Stimulated activated CD4-positive, alpha-beta T cell treated with anti-CD3 and anti-CD28 coated beads, TNF-alpha, amount 100 ng/mL, for 24 hours (primary cell): ENCODE measurements around the gene ADGRG1.
A peak's percentile ranks its signal among the peaks of the same experiment; 100 is the strongest.

Source experiments
- DNase-seq, 3 experiments: peaks; one replicate each; pipeline ENCODE4 v3.0.0-alpha.2; 2020; ENCODE audit warnings: low read depth in 3 of 3

The ADGRG1 gene

GRCh38 chr16:57606147-57606846 is 22.1 kb upstream of the ADGRG1 start:
- DNase-seq: no peak

GRCh38 chr16:57606847-57607501 is 21.5 kb upstream of the ADGRG1 start:
- DNase-seq: no peak

DNA sequence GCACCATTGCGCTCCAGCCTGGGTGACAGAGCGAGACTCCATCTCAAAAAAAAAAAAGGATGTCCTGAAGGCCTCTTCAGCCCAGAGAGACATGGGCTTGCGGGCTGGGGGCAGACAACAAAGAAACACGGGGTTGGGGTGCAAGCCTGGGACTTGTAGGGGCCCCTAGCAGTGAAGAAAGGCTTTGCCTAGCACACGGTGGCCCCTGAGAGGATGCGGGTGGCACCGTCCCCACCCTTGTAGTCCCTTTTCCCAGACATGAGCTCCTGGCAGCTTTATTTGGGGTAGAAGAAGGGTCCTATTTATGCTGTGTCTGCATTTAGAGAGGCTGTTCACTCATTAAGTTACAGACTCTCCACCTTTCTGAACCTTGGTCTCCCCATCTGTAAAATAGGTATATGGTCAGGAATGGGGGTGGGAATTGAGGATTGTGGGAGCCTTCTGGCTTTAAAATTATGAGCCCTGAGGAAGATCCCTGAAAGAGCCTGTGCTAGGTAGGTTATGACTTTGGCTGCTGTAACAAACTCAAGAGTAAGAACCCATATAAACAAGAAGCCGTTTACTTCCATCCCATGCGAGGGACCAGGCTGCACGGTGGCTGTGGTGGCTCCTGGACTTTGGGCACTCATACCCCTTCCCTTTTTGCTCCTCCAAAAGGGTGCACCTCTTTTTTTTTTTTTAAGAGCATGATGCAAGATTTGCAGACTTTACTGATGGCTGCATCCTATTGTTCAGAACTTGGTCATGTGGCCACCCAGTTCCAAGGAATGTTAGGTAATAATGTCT is 20.6 kb upstream of the ADGRG1 start:
- no peak for DNase-seq

DNA sequence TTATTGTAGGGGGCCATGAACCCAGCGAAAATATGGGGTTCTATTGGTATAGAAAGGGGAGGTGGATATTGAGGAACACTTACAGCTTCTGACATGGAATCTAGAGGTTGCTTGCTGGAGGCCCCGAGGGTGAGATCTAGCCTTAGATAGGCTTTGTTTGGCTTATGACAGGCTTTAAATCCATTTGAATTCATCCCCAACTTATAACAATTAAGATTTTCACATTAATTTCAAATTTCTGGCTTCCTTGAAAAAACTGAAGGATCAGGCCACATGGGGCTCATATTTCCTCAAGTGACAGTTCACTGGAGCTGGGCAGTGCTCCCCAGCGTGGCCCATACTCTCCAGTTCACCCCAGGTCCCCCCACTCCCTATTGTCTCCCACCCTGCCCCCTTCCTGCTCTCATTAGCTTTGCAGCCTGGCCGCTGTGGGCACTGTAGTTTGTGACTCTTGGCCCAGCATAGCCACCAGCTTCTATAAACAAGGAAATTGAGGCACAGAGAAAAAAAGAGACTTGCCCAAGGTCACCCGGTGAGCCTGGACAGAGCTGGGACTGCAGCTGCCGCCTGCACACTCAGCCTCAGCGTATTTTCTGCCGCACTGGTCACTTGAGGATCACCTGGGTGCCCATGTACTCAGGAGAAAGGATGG is 19.8 kb upstream of the ADGRG1 start:
- no peak for DNase-seq

- DNase-seq: peak; percentile 52 to 78 (median 67)
These were observed 18.7 kb upstream of the ADGRG1 start for GRCh38 chr16:57609541-57610401.

GRCh38 chr16:57610611-57611010 is 17.8 kb upstream of the ADGRG1 start:
- DNase-seq: no peak

- DNase-seq: no peak
These were observed 17.2 kb upstream of the ADGRG1 start for GRCh38 chr16:57611181-57611580.

GRCh38 chr16:57611706-57612105 is 16.7 kb upstream of the ADGRG1 start:
- no peak for DNase-seq

GRCh38 chr16:57612494-57612893 is 15.9 kb upstream of the ADGRG1 start:
- DNase-seq: no peak

- no peak for DNase-seq
These were observed 14.9 kb upstream of the ADGRG1 start for GRCh38 chr16:57613514-57613913.

- peak in 1 of 3 experiments; percentile 52 for DNase-seq
These were observed 13.9 kb upstream of the ADGRG1 start for GRCh38 chr16:57614536-57614935.

DNA sequence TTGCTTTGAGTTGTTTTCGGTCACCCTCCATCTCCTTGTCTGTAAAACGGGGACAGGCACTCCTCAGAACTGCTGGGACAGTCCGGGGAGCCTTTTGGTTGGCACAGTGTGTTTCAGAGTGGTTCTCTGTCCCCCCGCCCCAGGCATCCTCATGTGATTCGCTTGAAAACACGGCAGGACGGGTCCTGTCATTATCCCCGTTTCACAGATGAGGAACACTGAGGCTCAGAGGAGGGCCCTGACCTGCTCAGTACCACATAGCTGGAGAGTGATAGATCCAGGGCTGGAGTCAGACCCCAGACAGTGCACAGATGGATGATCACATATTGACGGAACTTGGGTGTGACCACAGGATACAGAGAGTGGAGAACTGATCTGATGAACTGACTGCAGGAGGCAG is 13.5 kb upstream of the ADGRG1 start:
- DNase-seq: no peak

- DNase-seq: no peak
These were observed 12.6 kb upstream of the ADGRG1 start for GRCh38 chr16:57615813-57616212.

DNA sequence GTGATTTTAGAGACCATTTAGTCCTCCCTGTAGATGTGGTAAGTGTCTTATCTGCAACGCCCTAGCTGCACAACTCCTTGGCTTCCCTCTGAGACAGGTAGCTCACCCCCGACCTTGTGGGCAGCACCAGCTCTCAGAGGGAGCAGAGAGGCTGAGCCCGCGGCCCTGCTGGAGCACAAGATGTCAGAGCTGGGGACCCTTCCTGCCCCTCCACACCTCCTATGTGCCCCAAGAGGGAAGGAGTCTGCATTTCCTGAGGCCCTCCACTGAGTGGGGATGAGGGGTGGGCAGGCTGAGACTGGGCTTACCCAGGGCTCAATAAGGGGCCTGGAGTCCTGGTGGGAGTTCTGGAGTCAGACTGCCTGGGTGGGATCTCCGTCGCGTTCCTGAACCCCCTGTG is 12.2 kb upstream of the ADGRG1 start:
- no peak for DNase-seq

- DNase-seq: no peak
These were observed 11.6 kb upstream of the ADGRG1 start for GRCh38 chr16:57616876-57617275.

- no peak for DNase-seq
These were observed 10.8 kb upstream of the ADGRG1 start for GRCh38 chr16:57617604-57618111.

- DNase-seq: no peak
These were observed 9.9 kb upstream of the ADGRG1 start for GRCh38 chr16:57618296-57619132.

DNA sequence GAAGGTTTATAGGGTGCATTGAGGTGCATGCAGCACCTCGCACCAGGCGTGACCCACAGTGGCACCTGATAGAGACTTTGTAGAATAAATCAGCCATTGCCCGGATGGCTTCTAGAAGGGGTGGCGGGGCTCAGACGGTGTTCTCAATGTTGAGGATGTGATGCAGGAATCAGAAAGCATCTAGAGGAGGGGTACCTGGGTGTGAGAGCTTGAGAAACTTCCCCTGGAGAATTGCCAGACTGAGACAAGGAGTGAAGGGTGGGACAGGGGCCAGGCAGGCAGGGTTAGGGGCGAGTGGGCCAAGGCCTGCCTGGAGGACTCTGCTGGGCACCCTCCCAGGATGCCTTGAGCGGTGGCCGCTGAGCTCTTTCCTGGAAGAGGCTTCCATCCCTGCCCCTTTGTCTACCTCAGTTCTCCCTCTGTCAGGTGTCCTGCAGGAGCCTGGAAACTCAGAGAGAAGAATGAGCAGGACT is 9.3 kb upstream of the ADGRG1 start:
- no peak for DNase-seq

GRCh38 chr16:57619606-57620334 is 8.7 kb upstream of the ADGRG1 start:
- DNase-seq: no peak
